ENCODE results near the gene RSBN1L. TPM values are rescaled to one million over a fixed set of nuclear protein-coding genes. Genes with fewer than 3 reads are reported as not detected.

The RSBN1L gene
- polyA plus RNA-seq, 1 of the 3 experiments (the other 2 are of a cell fraction), result 6.5 TPM

DNA sequence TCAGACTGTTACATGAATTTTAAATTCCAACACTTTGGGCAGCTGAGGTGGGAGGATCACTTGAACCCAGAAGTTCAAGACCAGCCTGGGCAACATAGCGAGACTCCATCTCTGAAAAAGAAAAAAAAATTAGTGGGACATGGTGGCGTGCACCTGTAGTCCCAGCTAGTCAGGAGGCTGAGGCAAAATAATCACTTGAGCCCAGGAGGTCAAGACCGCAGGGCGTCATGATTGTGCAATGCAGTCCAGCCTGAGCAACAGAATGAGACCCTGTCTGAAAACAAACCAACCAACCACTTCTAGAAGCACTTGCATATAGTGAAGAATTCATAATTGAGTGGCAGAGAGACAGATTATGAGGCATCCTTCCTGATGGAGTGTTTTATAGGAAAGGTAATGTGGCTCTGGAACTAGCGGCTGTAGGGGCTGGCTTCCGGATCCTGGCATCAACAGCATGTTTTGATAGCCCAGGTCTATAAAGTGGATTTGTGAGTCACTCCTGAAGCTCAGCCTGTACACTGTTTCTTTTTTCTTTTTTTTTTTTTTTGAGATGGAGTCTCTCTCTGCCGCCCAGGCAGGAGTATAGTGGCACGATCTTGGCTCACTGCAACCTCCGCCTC lies 40.3 kb upstream of the RSBN1L start:
- Histone ChIP-seq H3K27ac (ENCODE audit: low read depth in 2 of 2, low read length in 1 of 2) (no peak overlapping the region), H3K9me2 (no peaks in the 10 kb centered on the region), H3K79me2 (ENCODE audit: insufficient read depth) (peaks cover 3% of the 10 kb centered on the region; the same call in 1 of the 2 replicates), H3K4me2 (no peak overlapping the region), H3K4me3 (ENCODE audit: low read depth in 2 of 2, low read length in 1 of 2) (no peak overlapping the region), H2AFZ (ENCODE audit: low read depth) (no peak overlapping the region), H3K4me1 (ENCODE audit: control insufficient read depth in 1 of 2, insufficient read depth in 2 of 2, low read depth in 1 of 2, low read length in 1 of 2) (no peaks in the 10 kb centered on the region), H3K27me3 (ENCODE audit: insufficient read depth) (no peaks in the 10 kb centered on the region), H3K9ac (no peak overlapping the region), H3F3A (replicated peaks; ENCODE audit: insufficient read depth) (peaks cover 24% of the 10 kb centered on the region), H3K36me3 (replicated peaks in 1 of 2; ENCODE audit: control insufficient read depth in 1 of 2, insufficient read depth in 2 of 2, low read length in 1 of 2) (peaks cover 3 to 56% of the 10 kb centered on the region in 2 experiments), H4K20me1 (ENCODE audit: insufficient read depth) (no peaks in the 10 kb centered on the region), H3K9me3 (no peaks in the 10 kb centered on the region)
- POLR2A ChIA-PET, result no interaction called here
- DNase-seq, result no peak
- no peak for TF ChIP-seq RFX5 (IDR thresholded peaks at IDR 0.05; ENCODE audit: low read length)
- TF ChIP-seq TCF12 (IDR thresholded peaks at IDR 0.05), result no peak
- TF ChIP-seq GABPA (IDR thresholded peaks at IDR 0.05; ENCODE audit: low read depth), result no peak
- TF ChIP-seq, protein P1, sequence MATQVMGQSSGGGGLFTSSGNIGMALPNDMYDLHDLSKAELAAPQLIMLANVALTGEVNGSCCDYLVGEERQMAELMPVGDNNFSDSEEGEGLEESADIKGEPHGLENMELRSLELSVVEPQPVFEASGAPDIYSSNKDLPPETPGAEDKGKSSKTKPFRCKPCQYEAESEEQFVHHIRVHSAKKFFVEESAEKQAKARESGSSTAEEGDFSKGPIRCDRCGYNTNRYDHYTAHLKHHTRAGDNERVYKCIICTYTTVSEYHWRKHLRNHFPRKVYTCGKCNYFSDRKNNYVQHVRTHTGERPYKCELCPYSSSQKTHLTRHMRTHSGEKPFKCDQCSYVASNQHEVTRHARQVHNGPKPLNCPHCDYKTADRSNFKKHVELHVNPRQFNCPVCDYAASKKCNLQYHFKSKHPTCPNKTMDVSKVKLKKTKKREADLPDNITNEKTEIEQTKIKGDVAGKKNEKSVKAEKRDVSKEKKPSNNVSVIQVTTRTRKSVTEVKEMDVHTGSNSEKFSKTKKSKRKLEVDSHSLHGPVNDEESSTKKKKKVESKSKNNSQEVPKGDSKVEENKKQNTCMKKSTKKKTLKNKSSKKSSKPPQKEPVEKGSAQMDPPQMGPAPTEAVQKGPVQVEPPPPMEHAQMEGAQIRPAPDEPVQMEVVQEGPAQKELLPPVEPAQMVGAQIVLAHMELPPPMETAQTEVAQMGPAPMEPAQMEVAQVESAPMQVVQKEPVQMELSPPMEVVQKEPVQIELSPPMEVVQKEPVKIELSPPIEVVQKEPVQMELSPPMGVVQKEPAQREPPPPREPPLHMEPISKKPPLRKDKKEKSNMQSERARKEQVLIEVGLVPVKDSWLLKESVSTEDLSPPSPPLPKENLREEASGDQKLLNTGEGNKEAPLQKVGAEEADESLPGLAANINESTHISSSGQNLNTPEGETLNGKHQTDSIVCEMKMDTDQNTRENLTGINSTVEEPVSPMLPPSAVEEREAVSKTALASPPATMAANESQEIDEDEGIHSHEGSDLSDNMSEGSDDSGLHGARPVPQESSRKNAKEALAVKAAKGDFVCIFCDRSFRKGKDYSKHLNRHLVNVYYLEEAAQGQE (IDR thresholded peaks at IDR 0.05; ENCODE audit: low read depth, low read length), result no peak
- no peak for TF ChIP-seq POLR2AphosphoS5 (IDR thresholded peaks at IDR 0.05; ENCODE audit: low read depth, low read length)
- TF ChIP-seq, protein P2, sequence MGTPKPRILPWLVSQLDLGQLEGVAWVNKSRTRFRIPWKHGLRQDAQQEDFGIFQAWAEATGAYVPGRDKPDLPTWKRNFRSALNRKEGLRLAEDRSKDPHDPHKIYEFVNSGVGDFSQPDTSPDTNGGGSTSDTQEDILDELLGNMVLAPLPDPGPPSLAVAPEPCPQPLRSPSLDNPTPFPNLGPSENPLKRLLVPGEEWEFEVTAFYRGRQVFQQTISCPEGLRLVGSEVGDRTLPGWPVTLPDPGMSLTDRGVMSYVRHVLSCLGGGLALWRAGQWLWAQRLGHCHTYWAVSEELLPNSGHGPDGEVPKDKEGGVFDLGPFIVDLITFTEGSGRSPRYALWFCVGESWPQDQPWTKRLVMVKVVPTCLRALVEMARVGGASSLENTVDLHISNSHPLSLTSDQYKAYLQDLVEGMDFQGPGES (IDR thresholded peaks at IDR 0.05; ENCODE audit: low read depth, low read length), result no peak
- no peak for TF ChIP-seq NFIC (IDR thresholded peaks at IDR 0.05; ENCODE audit: borderline replicate concordance)
- TF ChIP-seq, protein P3, sequence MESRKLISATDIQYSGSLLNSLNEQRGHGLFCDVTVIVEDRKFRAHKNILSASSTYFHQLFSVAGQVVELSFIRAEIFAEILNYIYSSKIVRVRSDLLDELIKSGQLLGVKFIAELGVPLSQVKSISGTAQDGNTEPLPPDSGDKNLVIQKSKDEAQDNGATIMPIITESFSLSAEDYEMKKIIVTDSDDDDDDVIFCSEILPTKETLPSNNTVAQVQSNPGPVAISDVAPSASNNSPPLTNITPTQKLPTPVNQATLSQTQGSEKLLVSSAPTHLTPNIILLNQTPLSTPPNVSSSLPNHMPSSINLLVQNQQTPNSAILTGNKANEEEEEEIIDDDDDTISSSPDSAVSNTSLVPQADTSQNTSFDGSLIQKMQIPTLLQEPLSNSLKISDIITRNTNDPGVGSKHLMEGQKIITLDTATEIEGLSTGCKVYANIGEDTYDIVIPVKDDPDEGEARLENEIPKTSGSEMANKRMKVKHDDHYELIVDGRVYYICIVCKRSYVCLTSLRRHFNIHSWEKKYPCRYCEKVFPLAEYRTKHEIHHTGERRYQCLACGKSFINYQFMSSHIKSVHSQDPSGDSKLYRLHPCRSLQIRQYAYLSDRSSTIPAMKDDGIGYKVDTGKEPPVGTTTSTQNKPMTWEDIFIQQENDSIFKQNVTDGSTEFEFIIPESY (IDR thresholded peaks at IDR 0.05; ENCODE audit: borderline replicate concordance, low read depth), result no peak
- TF ChIP-seq MEF2A (IDR thresholded peaks at IDR 0.05; ENCODE audit: borderline replicate concordance, low read depth), result no peak
- WGBS (ENCODE audit: low lambda C conversion rate), result 94% methylated on average over 9 of the region's 9 CpGs
- CTCF ChIA-PET, result interaction anchor here (0.6 to 15.2 kb wide), 9 partner anchors 20 to 309 kb away, joined by 3 to 392 read pairs (median 4); partner anchors contain the start of genes PHTF2 and TMEM60
